NCI-H510A treated with DMSO at 0.1 percent for 48 hours (cell line): ENCODE data around the gene RGS11.
"Not testable (repeated sequence)": the region's sequence is repeated elsewhere in the genome, so short reads cannot be mapped to it uniquely, and the experiment has no call there.

Experiments used
- DNase-seq: peaks from one replicate; lab custom pipeline; 2025; lab: John Stamatoyannopoulos, UW

RGS11 gene

DNA sequence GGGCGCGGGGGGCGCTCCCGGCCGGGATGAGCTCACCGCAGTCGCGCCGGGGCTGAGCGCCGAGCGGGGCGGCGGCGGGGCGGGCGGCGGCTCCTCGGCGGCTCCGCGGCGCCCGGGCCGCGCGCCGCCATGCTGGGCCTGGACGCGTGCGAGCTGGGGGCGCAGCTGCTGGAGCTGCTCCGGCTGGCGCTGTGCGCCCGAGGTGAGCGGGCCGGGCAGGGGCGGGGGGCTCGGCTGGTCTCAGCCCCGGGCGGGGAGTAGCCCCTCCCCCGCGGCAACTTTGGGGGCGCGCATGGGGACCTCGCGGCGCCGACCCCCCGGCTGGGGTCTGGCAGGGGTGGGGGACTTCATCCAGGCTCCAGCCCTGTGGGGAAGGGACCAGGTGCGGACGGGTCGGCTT, 4.8 kb upstream of the RGS11 start, which contains the start of gene ARHGDIG:
ARHGDIG (plus strand) TSS at position 40 of the 400 bp plus-strand sequence; CDS start at position 130, 90 bp downstream.
- DNase-seq: no peak

DNA sequence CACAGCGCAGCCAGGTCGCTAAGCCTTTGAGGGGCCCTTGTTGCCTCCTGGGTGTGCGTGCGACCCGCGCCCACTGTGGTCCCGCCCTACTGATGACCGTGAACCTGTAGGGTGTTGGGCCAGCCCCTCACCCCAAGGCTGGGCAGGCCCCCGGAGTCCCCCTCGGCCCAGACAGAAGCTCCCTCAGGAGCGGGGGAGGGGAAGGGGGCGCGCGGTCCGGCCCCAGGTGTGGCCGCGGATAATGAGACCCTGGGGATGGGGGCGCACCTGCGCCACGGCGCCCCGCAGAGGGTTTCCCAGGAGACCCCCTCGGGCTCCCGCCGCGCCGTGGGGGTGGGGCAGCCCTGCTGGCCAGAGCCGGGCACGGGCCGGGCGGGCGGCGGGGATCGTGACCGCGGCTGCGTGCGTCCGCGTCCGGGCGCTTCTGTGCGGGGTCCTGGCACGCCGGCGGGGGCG, 4.3 kb upstream of the RGS11 start:
- DNase-seq: no peak

DNA sequence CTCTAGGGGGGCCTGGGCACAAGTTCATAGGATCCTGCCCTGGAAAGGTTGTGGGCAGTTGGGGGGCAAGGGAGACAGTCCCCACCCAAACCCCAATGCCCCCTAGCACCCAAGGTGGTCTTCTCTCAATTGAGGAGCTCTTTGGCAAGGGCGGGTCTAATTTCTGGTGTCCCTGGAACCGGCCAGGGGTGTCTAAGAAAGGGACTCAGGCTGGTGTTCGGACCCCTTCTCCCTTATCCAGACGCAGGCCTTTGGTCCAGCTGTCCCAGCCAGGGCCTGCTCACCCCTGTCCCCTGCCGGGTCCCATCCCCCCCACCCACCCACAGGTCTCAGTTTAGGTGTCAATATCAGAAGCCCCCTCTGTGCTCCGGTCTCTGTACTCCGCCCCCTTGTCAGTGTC, 3.8 kb upstream of the RGS11 start:
- DNase-seq: no peak

- peak; percentile 66 for DNase-seq
Measured at GRCh38 chr16:278863-279366, 3.2 kb upstream of the RGS11 start.

- DNase-seq: no peak
Measured at GRCh38 chr16:276426-277077, 808 bp upstream of the RGS11 start.

- no peak for DNase-seq
Measured at GRCh38 chr16:275041-275641, 603 bp downstream of the RGS11 start.

DNA sequence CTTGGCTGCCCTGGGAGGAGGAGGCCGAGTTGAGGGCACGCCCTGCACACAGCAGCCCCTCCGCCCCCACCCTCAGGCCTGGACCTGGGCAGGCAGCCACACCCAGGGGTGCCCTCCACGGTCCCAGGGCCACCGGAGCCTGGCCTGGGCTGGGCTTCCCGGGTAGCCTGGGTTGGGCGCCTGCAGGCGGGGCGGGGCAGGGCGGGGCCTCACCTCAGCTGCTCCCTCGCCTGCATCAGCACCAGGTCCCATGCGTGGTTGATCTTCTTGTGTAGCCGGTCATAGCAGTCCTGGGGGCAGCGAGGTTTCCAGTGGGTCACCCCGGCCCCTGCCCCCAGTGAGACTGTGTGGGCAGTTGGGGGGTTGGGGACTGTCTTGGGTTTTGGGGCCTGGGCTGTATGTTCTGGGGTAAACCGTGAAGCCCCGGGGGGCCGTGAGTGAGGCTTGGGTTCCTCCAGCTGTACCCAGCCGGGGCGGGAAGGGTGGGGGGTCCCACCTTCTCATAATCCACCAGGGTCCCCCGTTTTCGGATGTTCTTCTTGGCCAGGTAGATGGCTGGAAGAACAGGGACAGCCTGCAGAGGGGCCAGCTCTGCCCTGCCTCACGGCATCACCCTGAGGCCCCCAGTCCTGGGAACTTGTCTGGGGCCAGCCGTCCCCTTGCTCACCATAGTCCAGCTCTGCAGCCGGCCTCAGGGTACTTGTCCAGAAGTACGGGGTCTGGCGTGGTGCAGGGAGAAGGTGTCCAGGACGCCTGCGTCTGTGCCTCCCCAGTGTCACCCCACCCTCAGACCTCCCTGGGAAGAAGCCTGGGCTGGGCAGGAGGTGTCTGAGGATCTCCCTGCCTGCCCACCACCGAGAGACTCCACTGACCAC, 2.0 kb downstream of the RGS11 start:
- DNase-seq: no peak

- no peak for DNase-seq
Measured at GRCh38 chr16:272633-273546, 2.9 kb downstream of the RGS11 start.

- no peak for DNase-seq
Measured at GRCh38 chr16:270381-271255, 5.1 kb downstream of the RGS11 start.

DNA sequence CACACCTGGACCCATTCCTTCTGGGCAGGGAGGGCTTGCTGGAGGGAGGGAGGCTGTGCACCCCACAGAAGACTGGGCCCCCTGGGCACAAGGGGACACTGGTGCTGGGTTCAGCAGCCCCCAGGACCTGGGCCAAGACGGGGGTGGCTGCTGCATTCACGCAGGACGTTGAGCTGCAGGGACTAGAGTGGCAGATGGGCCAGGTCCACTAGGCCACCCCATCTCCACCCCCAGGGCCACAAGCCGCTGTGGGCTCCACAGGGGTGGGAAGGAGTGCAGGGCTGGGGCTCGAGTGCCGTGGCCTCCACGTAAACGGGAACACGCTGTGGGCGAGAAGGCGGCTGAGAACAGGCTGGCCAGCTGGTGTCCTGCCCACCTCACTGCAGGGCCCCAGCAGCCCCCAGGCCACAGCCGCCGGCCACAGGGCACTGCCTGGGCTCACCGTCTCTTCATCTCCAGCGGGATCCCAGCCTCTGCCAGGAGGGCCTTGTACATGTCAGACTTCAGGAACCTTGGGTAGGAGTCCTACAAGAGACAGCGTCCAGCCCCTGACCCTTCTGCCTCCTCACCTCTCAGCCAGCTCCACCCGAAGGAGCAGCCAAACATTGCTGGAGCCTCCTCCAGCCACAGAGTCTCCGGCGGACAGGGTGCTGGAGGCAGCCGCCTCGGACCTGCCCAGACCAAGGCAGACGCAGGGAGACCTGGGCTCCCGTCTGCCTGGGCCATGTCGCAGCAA, 6.5 kb downstream of the RGS11 start:
- no peak for DNase-seq

- DNase-seq: no peak
Measured at GRCh38 chr16:268141-269053, 7.3 kb downstream of the RGS11 start.

DNA sequence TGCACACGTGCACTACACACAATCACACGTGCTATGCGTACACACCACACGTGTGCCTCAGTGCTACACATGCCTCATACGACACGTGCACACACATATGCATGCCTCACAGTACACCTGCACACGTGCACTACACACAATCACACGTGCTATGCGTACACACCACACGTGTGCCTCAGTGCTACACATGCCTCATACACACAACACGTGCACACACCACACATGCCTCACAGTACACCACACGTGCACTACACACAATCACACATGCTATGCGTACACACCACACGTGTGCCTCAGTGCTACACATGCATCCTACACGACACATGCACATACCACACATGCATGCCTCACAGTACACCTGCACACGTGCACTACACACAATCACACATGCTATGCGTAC, 8.2 kb downstream of the RGS11 start:
- not testable (repeated sequence) for DNase-seq

DNA sequence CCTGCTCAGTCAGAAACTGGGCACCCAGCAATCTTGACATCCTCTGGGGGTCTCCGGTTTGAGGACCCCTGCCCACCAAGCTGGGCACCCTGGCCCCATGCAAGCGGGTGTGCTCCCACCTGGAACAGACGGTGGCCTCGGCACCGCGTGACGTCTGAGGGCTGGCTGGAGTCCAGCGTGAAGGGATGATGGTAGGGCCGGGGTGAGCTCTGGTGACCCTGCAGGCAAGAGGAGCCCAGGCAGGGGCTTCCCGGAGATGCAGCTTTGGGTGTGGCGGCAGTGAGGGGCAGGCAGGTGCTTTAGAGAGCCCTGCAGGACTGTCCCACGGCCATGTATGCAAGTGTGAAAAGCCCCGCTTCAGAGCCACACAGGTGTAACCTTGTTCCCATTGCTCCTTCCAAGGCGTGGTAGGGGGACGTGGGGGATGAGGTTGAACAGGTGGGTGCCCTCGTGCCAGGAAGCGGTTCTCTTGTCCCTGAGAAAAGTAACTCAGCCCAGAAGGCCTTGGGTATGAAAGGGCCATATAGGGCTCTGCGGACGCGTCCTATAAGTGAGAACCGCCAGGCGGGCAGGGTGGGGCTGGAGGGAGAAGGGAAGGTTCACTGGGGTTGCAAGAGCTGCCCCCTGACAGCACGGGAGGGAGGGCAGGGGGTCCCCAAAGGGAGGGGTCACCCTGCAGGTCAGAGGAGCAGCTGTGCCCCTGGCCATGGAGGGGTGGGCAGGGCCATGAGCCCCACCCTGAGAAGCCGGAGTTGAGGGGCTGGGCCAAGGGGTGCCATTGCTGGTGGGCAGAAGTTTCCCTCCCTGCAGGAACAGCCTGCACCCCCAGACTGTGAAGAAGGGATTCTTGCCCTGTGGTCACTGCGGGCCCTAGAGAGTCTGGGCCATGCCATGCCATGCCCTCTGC, 9.2 kb downstream of the RGS11 start:
- no peak for DNase-seq

DNA sequence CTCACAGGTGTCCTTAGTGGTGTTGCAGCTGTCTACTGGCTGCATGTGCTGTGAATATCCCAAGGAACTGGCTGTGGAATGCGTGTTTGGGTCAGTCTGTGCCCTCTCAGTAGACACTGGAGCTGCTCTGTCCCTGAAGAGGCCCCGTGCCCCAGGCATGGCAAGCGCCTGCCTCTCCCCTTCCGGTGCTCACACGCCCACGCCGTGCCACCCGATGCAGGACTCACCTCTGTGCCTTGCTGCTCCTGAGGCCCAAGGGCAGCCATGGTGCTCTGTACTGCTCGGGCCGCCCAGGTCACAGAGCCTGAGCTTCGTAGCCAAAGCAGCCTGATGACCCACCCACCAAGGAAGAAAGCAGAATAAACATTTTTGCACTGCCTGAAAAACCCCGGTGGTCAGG, 10.0 kb downstream of the RGS11 start:
- DNase-seq: no peak

GRCh38 chr16:265002-265529, 10.7 kb downstream of the RGS11 start:
- no peak for DNase-seq

DNA sequence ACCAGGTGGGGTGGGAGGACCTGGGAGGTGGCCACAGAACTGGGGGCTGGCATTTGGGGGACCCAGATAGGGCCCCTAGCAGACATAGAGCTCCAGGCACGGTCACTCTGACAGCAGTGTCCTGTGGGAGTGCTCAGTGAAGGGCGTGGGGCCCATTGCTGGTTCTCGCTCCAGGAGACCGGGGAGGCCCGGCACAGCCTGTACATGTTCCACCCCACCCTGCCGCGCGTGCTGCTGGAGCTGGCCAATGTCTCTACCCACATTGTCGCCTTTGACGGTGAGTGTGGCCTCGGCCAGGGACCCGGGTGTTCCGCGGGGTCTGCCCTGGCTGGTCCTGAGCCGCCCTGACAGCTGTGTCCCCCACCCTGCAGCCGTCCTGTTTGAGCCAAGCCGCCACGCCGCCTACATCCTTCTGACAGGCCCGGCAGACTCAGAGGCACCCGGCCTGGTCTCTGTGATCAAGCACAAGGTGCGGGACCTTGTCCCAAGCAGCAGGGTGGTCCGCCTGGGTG, 11.2 kb downstream of the RGS11 start:
- no peak for DNase-seq

DNA sequence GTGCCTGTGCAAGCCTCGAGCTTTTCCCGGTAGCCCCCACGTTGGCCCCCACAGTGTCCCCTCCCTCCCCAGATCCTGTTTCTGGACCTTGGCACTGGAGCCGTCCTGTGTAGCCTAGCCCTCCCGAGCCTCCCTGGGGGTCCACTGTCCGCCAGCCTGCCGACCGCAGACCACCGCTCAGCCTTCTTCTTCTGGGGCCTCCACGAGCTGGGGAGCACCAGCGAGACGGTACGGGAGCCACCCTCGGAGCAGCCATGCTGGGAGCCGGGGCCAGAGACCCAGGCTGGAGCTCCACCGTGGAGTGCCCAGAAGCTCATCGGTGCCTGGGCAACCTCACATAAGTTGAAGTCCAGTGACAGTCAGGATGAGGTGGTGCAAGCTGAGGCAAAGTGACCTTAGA, 11.8 kb downstream of the RGS11 start:
- no peak for DNase-seq
